C4-2B (cell line): ENCODE measurements around the gene BORCS6.

Experiments used
- CTCF ChIP-seq: fragments of 450-650 bp; conservative IDR thresholded peaks from 2 replicates; pipeline ENCODE4 v1.5.1; 2017; ENCODE audit warnings: mild to moderate bottlenecking
- ZFX ChIP-seq: fragments of 450-650 bp; IDR thresholded peaks from 2 replicates; pipeline ENCODE4 v1.6.1; 2017

- TF ChIP-seq CTCF (no peak), ZFX (no peak)
These were observed 38.8 kb downstream of the BORCS6 start for GRCh38 chr17:8151120-8151640.
